HG03064 (cell line): Measurements from ENCODE around the gene PHACTR3.

ENCODE experiments used
- ATAC-seq: cut with Tn5 transposase; IDR thresholded peaks from one replicate; pipeline ENCODE4 v1.9.1; 2021; ENCODE audit warnings: low read depth; ENCODE audit not compliant: unreplicated experiment

The PHACTR3 gene

GRCh38 chr20:59588236-59588855 is 16.0 kb upstream of the PHACTR3 start:
- no peak for ATAC-seq

DNA sequence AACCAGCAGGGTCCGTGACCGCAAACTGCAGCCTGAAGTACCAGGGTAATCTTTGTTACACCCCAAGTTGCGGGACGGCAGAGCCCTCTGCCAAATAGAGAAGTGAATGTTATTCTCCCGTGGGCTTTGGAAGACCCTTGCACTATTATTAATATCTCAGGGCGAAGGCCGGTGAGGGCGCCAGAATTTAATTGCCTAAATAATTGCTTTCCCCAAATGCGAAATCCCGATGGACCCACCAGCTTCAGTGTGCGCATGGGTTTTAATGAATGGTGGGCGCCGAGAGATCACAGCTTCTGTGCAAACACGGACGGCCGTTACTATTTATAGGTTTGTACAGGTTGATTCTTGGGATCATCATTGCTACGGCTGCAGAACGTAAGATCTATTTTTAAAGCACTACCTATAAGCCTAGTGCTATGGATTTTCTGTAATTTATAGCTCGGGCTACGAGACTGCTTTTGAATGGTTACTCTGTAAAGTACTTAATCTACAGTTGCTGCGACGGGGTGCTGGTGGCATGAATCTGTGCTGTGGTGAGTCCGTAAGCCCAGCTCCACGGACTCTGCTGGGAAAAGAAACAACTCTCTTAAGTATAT is 15.2 kb upstream of the PHACTR3 start:
- ATAC-seq: no peak

GRCh38 chr20:59591061-59591460 is 13.3 kb upstream of the PHACTR3 start:
- ATAC-seq: no peak

GRCh38 chr20:59596690-59597089 is 7.7 kb upstream of the PHACTR3 start:
- no peak for ATAC-seq

- ATAC-seq: no peak
Observed at GRCh38 chr20:59597240-59597639, 7.1 kb upstream of the PHACTR3 start.

GRCh38 chr20:59598625-59599310 is 5.6 kb upstream of the PHACTR3 start:
- ATAC-seq: no peak

DNA sequence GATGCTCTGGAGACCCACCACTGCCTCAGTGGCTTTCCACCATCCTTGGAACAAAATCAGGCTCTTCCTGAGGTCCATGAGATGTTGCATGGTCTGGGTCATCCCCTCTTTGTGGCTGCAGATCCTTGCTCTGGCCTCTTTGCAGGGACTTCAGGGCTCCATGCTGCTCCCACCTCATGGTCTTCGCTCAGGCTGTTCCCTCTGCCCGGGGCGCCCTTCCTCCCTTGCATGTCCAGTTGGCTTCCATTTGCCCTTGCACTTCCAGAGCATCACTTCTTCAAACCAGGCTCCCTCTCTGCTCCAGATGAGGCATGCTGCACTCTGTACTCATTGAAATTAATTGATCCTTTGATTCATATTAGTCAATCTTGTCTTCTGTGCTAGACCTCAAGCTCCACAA is 4.4 kb upstream of the PHACTR3 start:
- no peak for ATAC-seq

DNA sequence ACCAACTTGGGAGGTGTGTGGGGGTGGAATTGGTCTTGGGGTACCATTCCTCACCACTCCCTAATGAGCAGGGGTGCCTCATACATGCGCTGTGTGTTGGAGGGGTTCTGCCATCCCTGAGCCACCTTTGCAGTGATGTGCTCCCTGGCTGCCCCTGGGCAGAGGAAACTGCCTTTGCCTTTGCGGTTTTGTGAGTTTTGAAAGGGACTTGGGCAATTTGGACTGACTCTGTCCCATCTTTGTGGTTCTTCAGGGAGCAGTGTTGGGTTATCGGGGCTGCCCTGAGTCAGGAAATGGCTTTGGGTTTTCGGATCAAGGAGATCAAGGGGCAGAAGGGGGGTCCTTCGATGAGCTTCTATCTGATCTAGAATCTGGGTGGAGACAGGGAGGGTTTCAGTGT is 3.9 kb upstream of the PHACTR3 start:
- ATAC-seq: no peak

GRCh38 chr20:59602546-59603080 is 1.7 kb upstream of the PHACTR3 start:
- ATAC-seq: no peak

- no peak for ATAC-seq
Observed at GRCh38 chr20:59603176-59603575, 1.2 kb upstream of the PHACTR3 start.

DNA sequence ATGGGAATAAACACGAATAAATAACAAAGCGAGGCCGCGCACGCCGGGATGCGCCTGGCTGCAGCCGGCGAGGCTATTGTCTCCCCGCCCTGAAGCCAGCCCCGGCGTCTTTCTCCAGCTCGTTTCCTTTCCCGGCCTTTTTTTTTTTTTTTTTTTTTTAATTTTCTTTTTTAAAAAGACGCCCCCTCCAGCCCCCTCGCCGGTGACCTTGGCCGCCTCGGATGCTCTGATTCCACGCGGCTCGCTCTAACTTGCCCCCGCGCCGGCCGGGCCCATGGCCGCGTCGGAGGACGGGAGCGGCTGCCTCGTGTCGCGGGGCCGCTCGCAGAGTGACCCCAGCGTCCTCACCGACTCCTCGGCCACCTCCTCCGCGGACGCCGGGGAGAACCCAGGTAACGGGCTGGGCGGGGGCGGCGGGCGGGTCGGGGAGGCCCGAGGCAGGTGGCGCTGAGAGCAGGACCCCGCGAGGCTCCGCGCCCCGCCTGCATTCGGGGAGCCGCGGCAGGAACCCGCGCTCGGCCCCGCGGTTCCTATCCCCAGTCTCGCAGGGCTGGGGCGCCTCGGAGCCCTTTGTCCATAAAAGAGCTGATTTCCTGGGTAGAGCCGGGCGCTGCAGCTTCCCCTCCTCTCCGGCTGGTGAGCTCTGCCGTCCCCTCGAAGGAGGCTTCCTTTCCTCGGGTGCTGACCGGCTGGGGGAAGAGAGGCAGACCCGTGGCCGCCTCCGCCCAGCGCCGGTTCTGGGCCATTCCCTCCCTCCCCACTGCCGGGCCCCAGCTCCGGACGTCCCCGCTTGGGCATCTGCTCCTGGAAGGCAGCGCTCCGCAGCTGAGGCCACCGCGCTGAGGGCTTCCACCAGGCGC is 631 bp downstream of the PHACTR3 start:
- no peak for ATAC-seq

DNA sequence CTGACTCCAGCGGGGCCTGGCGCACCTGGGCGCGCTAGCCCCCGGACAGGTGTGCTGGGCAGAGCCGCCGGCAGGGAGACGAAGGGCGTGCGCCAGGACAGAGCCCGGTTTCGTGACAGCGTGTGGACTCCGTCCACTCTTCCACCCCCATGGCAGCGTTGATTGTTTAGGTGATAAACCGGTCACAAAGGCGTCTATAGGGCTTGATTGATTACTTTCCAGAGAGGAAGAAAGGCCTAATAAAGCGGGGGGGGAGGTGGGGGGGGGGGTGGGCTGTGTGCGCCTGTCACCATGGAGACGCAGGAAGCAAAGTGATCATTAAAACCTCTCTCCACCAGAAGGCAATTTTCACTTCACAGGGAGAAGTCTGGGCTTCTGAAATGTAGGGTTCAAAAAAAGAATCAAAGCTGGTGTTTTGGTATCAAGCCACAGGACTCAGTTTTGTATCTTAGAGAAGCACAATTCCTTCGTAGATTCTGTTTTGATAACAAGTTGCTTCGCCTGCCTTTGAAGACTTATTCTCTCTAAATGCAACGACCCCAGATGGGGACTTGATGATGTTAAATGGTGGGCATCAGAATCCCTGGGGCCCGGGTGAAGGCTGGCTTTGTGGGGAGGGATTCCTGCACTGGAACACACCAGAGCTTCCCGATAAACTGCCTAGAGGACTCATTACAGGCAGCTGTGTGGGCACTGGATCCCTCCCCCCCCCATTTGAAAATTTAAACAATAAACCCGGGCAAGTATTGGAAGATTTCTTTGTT is 1.4 kb downstream of the PHACTR3 start:
- no peak for ATAC-seq

DNA sequence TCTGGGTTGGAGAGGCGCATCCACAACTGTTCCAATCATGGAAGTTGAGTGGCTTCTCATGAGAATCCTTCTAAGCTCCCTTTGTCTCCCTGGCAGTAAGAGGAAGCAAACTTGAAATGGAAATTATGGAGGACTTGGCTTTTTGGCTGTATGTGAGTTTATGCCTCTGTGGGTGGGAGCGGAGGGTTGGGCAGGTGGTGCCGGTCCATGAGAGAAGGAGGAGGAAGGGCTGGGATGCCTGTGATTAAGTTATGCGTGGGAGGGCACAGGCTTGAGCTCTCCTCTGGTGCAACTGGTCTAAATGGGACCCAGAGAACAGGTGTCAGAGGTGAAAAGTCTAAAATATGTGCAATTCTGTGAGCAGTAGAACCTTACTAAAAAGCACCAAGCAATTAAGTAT is 2.2 kb downstream of the PHACTR3 start:
- ATAC-seq: no peak

- ATAC-seq: no peak
Observed at GRCh38 chr20:59608396-59608795, 4.1 kb downstream of the PHACTR3 start.

DNA sequence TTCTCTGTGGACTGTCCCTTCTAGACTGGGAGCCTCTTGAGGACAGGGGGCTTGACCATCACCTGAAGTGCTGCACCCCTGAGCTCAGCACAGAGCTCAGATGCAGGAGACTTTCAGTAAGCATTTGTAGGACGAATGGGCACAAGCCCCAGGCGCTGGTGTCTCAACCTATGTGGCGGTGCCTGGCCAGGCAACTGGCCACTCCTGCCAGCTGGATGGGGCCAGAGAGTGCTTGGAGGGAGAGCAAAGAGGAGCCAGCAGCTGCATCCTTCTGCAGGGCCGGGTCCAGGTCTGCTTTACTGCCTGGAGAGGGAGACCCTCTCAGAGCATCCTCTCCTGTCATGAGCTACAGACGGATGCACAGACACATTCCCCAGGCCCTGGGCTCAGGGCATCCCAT is 4.5 kb downstream of the PHACTR3 start:
- ATAC-seq: no peak

DNA sequence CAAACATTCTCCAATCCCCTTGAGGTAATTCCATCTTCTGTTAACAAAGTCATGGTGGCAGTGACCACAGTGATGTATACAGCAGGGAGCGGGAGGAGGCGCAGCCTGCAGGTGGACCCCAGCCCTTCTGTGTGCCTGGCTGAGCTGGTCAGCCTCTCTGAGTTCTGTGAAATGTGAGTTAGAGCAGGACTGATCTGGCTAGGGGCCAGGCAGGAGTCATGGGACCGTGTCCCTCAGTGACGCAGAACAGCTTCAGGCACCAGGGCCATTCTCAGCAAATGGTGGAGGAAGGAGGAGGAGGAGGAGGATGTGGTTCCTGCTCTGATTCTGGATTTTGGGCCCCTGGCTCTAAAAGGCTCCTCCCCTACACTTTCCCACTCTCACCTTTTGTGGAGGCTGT is 6.9 kb downstream of the PHACTR3 start:
- no peak for ATAC-seq

- no peak for ATAC-seq
Observed at GRCh38 chr20:59613861-59614260, 9.5 kb downstream of the PHACTR3 start.

DNA sequence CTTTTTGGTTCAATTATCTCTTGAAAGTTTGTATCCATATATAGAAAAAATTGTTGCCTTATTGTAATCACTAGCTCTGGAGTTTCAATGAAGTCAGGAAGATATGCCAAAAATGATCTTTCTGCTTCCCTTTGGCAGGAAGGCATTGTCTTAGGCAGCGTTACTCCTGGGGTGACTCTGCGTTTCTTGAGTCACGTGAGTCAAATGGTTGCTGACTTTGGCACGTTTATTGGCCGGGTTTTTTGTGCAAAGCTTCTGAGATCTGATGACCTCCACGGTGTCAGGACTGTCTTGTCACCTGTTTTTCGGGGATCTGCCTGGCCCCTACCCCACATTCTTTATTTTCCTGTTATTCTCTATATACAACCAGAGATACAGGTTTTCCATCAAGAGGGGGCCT is 10.4 kb downstream of the PHACTR3 start:
- ATAC-seq: no peak

DNA sequence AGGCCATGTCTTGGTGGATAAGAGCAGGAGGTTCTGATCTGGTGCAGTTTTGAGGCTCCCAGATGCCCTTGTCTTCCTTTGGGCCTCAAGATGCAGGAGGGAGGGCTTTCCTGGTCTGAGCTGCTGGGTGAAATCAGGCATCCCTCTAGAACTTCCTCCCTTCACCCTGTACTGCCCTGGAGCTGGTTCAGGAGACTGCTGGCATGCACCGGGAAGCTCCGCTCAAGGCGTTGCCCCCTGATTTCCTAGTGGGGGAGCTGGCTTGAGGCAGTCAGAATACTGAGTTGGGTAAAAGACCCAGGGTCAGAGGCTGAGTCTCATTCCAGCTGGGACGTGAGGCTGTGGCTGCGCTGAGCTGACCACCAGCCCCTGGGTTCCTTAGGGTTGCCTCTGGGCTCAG is 12.0 kb downstream of the PHACTR3 start:
- ATAC-seq: no peak

- no peak for ATAC-seq
Observed at GRCh38 chr20:59617221-59617620, 12.9 kb downstream of the PHACTR3 start.
